SK-N-SH treated with all-trans-retinoic acid at 6 μM for 48 hours (cell line): Measurements from ENCODE around the gene VWA5A.

Experiments used
- ATAC-seq: fragments of 200-7000 bp; cut with Tn5 transposase; 3 replicates; pipeline ENCODE4 v1.9.1; 2020; ENCODE audit warnings: mild to moderate bottlenecking, moderate library complexity
- ARNTL ChIP-seq: fragments of 450-650 bp; formaldehyde crosslinking; IDR thresholded peaks from 2 replicates; pipeline ENCODE4 v1.5.0; 2020; ENCODE audit warnings: low read depth, mild to moderate bottlenecking, moderate library complexity, borderline replicate concordance
- CREB5 ChIP-seq: fragments of 250-450 bp; sonication (Bioruptor Pico); IDR thresholded peaks from 2 replicates; pipeline ENCODE4 v1.5.1; 2020; ENCODE audit warnings: low read depth, mild to moderate bottlenecking, moderate library complexity
- CSDC2 ChIP-seq: fragments of 250-450 bp; sonication (Bioruptor Pico); IDR thresholded peaks from 2 replicates; pipeline ENCODE4 v1.5.0; 2020; ENCODE audit warnings: mild to moderate bottlenecking, moderate library complexity
- ESRRG ChIP-seq: fragments of 250-450 bp; sonication (Bioruptor Pico); IDR thresholded peaks from 2 replicates; pipeline ENCODE4 v1.6.1; 2021; ENCODE audit warnings: mild to moderate bottlenecking
- GLIS3 ChIP-seq: fragments of 250-450 bp; sonication (Bioruptor Pico); IDR thresholded peaks from 2 replicates; pipeline ENCODE4 v1.5.0; 2020; ENCODE audit warnings: mild to moderate bottlenecking, moderate library complexity
- ISL1 ChIP-seq: fragments of 250-450 bp; sonication (Bioruptor Pico); IDR thresholded peaks from 2 replicates; pipeline ENCODE4 v2.1.2; 2022; ENCODE audit warnings: mild to moderate bottlenecking, moderate library complexity
- OSR1 ChIP-seq: fragments of 250-450 bp; sonication (Bioruptor Pico); IDR thresholded peaks from 2 replicates; pipeline ENCODE4 v1.8.0; 2022; ENCODE audit warnings: moderate library complexity, mild to moderate bottlenecking, inconsistent platforms
- POU6F1 ChIP-seq: fragments of 250-450 bp; sonication (Bioruptor Pico); IDR thresholded peaks from 2 replicates; pipeline ENCODE4 v1.8.0; 2021; ENCODE audit warnings: low read depth, mild to moderate bottlenecking, moderate library complexity, borderline replicate concordance
- PPARA ChIP-seq: fragments of 250-450 bp; sonication (Bioruptor Pico); IDR thresholded peaks from 2 replicates; pipeline ENCODE4 v1.5.0; 2020; ENCODE audit warnings: mild to moderate bottlenecking, borderline replicate concordance
- RARB ChIP-seq: fragments of 250-450 bp; sonication (Bioruptor Pico); IDR thresholded peaks from 2 replicates; pipeline ENCODE4 v1.8.0; 2021; ENCODE audit warnings: mild to moderate bottlenecking, moderate library complexity
- SNAI2 ChIP-seq: fragments of 250-450 bp; sonication (Bioruptor Pico); IDR thresholded peaks from 2 replicates; pipeline ENCODE4 v1.5.0; 2020; ENCODE audit warnings: mild to moderate bottlenecking, moderate library complexity
- TCF4 ChIP-seq: fragments of 250-450 bp; sonication (Bioruptor Pico); IDR thresholded peaks from 2 replicates; pipeline ENCODE4 v1.8.0; 2021; ENCODE audit warnings: mild to moderate bottlenecking, moderate library complexity, borderline replicate concordance
- TOX ChIP-seq: fragments of 250-450 bp; sonication (Bioruptor Pico); IDR thresholded peaks from 2 replicates; pipeline ENCODE4 v1.8.0; 2021; ENCODE audit warnings: mild to moderate bottlenecking, moderate library complexity, borderline replicate concordance
- TSHZ2 ChIP-seq: fragments of 250-450 bp; sonication (Bioruptor Pico); IDR thresholded peaks from 2 replicates; pipeline ENCODE4 v1.5.0; 2020; ENCODE audit warnings: mild to moderate bottlenecking, moderate library complexity
- ZC3H10 ChIP-seq: fragments of 250-450 bp; sonication (Bioruptor Pico); IDR thresholded peaks from 2 replicates; pipeline ENCODE4 v1.5.1; 2021; ENCODE audit warnings: mild to moderate bottlenecking, moderate library complexity
- ZFP3 ChIP-seq: fragments of 250-450 bp; sonication (Bioruptor Pico); IDR thresholded peaks from 2 replicates; pipeline ENCODE4 v1.5.0; 2020; ENCODE audit warnings: mild to moderate bottlenecking, moderate library complexity
- ZFP30 ChIP-seq: fragments of 450-650 bp; formaldehyde crosslinking; IDR thresholded peaks from 2 replicates; pipeline ENCODE4 v1.5.0; 2022; ENCODE audit warnings: mild to moderate bottlenecking, moderate library complexity
- ZNF565 ChIP-seq: fragments of 450-650 bp; formaldehyde crosslinking; conservative IDR thresholded peaks from 2 replicates; pipeline ENCODE4 v1.5.0; 2020; ENCODE audit warnings: low read depth, mild to moderate bottlenecking, moderate library complexity
- ZNF70 ChIP-seq: fragments of 450-650 bp; formaldehyde crosslinking; IDR thresholded peaks from 2 replicates; pipeline ENCODE4 v1.5.0; 2020; ENCODE audit warnings: mild to moderate bottlenecking, moderate library complexity
- ZNF8 ChIP-seq: fragments of 450-650 bp; formaldehyde crosslinking; IDR thresholded peaks from 2 replicates; pipeline ENCODE4 v1.5.0; 2020; ENCODE audit warnings: mild to moderate bottlenecking, moderate library complexity
- TF ChIP-seq, protein P1 (sequence below): fragments of 250-450 bp; sonication (Bioruptor Pico); IDR thresholded peaks from 2 replicates; pipeline ENCODE4 v1.5.1; 2021; ENCODE audit warnings: mild to moderate bottlenecking, moderate library complexity
- TF ChIP-seq, protein P2 (sequence below): fragments of 250-450 bp; sonication (Bioruptor Pico); IDR thresholded peaks from 2 replicates; pipeline ENCODE4 v1.8.0; 2020; ENCODE audit warnings: mild to moderate bottlenecking, moderate library complexity, borderline replicate concordance

VWA5A gene

GRCh38 chr11:124082371-124082770 is 32.9 kb upstream of the VWA5A start:
- ATAC-seq: no peak
- TF ChIP-seq TCF4 (CRISPR knock-in tag) (no peak), ZFP30 (CRISPR knock-in tag) (no peak), ZC3H10 (no peak), GLIS3 (CRISPR knock-in tag) (no peak), OSR1 (CRISPR knock-in tag) (no peak), ISL1 (no peak), ZNF70 (CRISPR knock-in tag) (no peak), CSDC2 (CRISPR knock-in tag) (no peak), ARNTL (CRISPR knock-in tag) (no peak), TSHZ2 (no peak), CREB5 (CRISPR knock-in tag) (no peak), SNAI2 (CRISPR knock-in tag) (no peak), POU6F1 (CRISPR knock-in tag) (no peak), PPARA (no peak), TOX (CRISPR knock-in tag) (no peak), RARB (CRISPR knock-in tag) (no peak)
- TF ChIP-seq, protein P1, sequence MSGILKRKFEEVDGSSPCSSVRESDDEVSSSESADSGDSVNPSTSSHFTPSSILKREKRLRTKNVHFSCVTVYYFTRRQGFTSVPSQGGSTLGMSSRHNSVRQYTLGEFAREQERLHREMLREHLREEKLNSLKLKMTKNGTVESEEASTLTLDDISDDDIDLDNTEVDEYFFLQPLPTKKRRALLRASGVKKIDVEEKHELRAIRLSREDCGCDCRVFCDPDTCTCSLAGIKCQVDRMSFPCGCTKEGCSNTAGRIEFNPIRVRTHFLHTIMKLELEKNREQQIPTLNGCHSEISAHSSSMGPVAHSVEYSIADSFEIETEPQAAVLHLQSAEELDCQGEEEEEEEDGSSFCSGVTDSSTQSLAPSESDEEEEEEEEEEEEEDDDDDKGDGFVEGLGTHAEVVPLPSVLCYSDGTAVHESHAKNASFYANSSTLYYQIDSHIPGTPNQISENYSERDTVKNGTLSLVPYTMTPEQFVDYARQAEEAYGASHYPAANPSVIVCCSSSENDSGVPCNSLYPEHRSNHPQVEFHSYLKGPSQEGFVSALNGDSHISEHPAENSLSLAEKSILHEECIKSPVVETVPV (CRISPR knock-in tag): no peak
- TF ChIP-seq, all 23 proteins: peak for 0

GRCh38 chr11:124085583-124085982 is 29.7 kb upstream of the VWA5A start:
- ATAC-seq: no peak

More at GRCh38 chr11:124085583-124085982, 29.7 kb upstream of the VWA5A start:
- no peak for TF ChIP-seq CSDC2 (CRISPR knock-in tag)
- TF ChIP-seq ESRRG (CRISPR knock-in tag): no peak
- TF ChIP-seq CREB5 (CRISPR knock-in tag): no peak
- TF ChIP-seq, protein P2, sequence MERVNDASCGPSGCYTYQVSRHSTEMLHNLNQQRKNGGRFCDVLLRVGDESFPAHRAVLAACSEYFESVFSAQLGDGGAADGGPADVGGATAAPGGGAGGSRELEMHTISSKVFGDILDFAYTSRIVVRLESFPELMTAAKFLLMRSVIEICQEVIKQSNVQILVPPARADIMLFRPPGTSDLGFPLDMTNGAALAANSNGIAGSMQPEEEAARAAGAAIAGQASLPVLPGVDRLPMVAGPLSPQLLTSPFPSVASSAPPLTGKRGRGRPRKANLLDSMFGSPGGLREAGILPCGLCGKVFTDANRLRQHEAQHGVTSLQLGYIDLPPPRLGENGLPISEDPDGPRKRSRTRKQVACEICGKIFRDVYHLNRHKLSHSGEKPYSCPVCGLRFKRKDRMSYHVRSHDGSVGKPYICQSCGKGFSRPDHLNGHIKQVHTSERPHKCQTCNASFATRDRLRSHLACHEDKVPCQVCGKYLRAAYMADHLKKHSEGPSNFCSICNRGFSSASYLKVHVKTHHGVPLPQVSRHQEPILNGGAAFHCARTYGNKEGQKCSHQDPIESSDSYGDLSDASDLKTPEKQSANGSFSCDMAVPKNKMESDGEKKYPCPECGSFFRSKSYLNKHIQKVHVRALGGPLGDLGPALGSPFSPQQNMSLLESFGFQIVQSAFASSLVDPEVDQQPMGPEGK (CRISPR knock-in tag): no peak
- TF ChIP-seq ZNF565 (CRISPR knock-in tag): no peak
- no peak for TF ChIP-seq ZFP3 (CRISPR knock-in tag)
- no peak for TF ChIP-seq OSR1 (CRISPR knock-in tag)
- no peak for TF ChIP-seq ARNTL (CRISPR knock-in tag)
- no peak for TF ChIP-seq ZFP30 (CRISPR knock-in tag)
- TF ChIP-seq ZNF8 (CRISPR knock-in tag): no peak
- TF ChIP-seq ISL1: no peak
- no peak for TF ChIP-seq ZNF70 (CRISPR knock-in tag)
- no peak for TF ChIP-seq TOX (CRISPR knock-in tag)
- TF ChIP-seq TSHZ2: no peak
- TF ChIP-seq ZC3H10: no peak
- TF ChIP-seq GLIS3 (CRISPR knock-in tag): no peak
- no peak for TF ChIP-seq PPARA
- TF ChIP-seq RARB (CRISPR knock-in tag): no peak
